ENCODE measurements around the gene PROCA1. TPM values are rescaled to one million over a fixed set of nuclear protein-coding genes. Genes with fewer than 3 reads are reported as not detected.

Gene PROCA1
- total and polyA plus RNA-seq, 5 donors, result 1.3 to 3.3 (median 2.3) TPM

DNA sequence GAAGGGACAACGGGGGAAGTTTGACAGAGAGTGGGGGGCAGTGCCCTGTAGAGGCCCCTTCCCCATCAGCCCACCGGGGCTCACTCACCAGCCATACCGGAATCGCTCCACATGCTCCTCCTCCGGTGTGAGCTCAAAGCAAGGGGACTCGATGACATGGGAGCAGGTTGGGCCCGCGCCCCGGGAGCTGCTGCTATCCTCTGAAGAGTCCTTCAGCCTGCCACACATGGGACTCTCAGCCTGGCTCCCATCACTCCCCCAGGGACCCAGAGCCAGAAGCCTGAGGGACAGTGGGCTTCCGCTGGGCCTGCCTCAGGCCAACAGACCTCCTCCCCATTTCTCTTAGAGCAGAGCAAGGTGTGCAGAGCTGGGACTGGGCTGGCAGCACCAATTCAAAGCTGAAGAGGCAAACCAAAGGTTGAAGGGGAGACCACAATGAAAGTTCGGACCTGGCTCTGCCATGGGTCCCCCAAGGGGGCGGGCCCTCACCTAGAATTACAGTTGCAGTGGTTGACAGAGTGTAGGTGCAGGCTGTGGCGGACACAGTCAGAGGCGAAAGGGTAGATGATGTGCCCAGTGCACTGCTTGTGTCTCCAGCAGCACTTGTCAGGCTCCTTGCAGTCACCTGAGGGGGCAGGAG lies 7.3 kb downstream of the PROCA1 start:
- Histone ChIP-seq H3K4me1 (ENCODE audit: control insufficient read depth, insufficient read depth, low read length) (no peaks in the 10 kb centered on the region), H3K9me3 (ENCODE audit: control insufficient read depth, low read length) (no peaks in the 10 kb centered on the region), H3K27me3 (ENCODE audit: control insufficient read depth, insufficient read depth) (no peaks in the 10 kb centered on the region), H3K27ac (ENCODE audit: low read length) (no peak overlapping the region), H3K4me3 (ENCODE audit: low read length) (no peak overlapping the region)
- 88% methylated on average over 14 of the region's 14 CpGs for WGBS
- intact Hi-C loops (cut with DNase I), result no loop called here
- ATAC-seq (no peak), DNase-seq (peak in 1 of 3 donors; percentile 51)

GRCh38 chr17:28703552-28704218 lies 8.0 kb downstream of the PROCA1 start:
- intact Hi-C loops (cut with DNase I), result no loop called here
- DNase-seq, result peak in 1 of 3 donors; percentile 38

GRCh38 chr17:28702752-28703150 lies 8.9 kb downstream of the PROCA1 start:
- 72% methylated on average over 3 of the region's 3 CpGs for WGBS
- intact Hi-C loops (cut with DNase I), result no loop called here
- H3K4me3 ChIP-seq (ENCODE audit: low read length), result no peak overlapping the region
- no peak overlapping the region for H3K27ac ChIP-seq (ENCODE audit: low read length)
- no peaks in the 10 kb centered on the region for H3K27me3 ChIP-seq (ENCODE audit: control insufficient read depth, insufficient read depth)
- DNase-seq (peak in 1 of 3 donors; percentile 9), ATAC-seq (no peak)
- no peaks in the 10 kb centered on the region for H3K9me3 ChIP-seq (ENCODE audit: control insufficient read depth, low read length)
- no peaks in the 10 kb centered on the region for H3K4me1 ChIP-seq (ENCODE audit: control insufficient read depth, insufficient read depth, low read length)

More at GRCh38 chr17:28703552-28704218, 8.0 kb downstream of the PROCA1 start:
- ATAC-seq, result no peak
- H3K27ac ChIP-seq (ENCODE audit: low read length), result no peak overlapping the region
- H3K4me1 ChIP-seq (ENCODE audit: control insufficient read depth, insufficient read depth, low read length), result no peaks in the 10 kb centered on the region
- 77% methylated on average over 16 of the region's 16 CpGs for WGBS
- no peaks in the 10 kb centered on the region for H3K9me3 ChIP-seq (ENCODE audit: control insufficient read depth, low read length)
- H3K27me3 ChIP-seq (ENCODE audit: control insufficient read depth, insufficient read depth), result no peaks in the 10 kb centered on the region
- H3K4me3 ChIP-seq (ENCODE audit: low read length), result no peak overlapping the region

DNA sequence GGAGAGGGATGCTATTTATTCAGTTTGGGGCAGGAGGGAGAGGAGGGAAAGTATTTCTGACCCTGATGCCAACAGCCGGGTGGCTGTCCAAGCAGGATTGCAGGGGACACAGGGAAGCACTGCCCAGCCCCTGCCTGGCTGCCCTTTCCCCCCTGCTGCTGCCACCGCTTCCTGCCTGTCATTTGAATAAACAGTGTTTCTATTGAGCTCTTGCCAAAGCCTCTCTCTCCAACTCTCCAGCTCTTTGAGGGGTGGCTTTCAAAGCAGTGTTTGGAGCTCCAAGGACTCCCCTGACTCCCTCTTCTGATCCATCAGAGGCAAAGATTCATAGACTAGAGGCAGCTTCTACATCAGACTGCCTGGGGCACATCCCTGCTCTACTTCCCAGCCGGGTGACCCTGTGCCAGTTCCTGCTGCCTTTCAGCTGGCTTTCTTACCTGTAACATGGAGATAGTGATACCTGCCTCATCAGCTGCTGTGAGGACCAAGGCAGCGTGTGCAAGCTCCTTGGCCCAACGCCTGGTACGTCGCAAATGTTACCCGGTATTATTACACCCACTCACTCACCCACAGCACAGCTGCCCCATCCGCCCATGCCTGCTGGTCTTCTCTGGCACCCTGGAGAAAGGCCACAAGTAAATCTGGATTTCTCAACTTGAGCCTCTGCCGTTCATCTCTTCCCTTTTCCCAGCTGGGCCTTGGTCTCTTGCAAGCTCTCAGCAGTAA lies 9.5 kb downstream of the PROCA1 start:
- ATAC-seq (no peak), DNase-seq (no peak)
- Histone ChIP-seq H3K4me3 (ENCODE audit: low read length) (no peak overlapping the region), H3K9me3 (ENCODE audit: control insufficient read depth, low read length) (no peaks in the 10 kb centered on the region), H3K4me1 (ENCODE audit: control insufficient read depth, insufficient read depth, low read length) (no peaks in the 10 kb centered on the region), H3K27me3 (ENCODE audit: control insufficient read depth, insufficient read depth) (no peaks in the 10 kb centered on the region), H3K27ac (ENCODE audit: low read length) (no peak overlapping the region)
- WGBS, result 68% methylated on average over 10 of the region's 10 CpGs
- intact Hi-C loops (cut with DNase I), result no loop called here

DNA sequence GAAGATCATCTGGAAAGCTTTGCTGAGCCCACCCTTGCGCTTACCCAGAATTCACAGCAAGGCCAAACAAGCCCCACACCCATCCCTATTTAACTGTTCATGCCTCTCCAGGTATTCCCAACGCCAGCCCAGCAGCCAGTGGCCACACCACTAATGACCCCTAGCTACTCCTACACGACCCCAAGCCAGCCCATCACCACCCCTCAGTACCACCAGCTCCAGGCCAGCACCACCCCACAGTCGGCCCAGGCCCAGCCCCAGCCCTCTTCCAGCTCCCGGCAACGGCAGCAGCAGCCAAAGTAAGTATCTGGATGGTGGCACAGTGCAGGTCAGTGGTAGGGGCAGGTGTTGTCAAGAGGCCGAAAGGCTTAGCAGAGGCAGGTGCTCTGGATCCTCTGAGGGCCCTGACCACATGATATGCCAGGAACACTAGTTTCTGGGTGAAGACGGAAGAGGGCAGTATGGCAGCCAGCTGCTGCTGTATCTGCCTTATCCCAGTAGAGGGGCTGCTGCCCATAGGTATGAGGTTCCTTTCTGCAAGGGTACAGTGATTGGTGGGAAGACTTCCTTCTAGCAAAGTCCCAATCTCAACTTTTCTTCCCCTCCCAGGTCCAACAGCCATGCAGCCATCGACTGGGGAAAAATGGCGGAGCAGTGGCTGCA lies 10.7 kb downstream of the PROCA1 start:
- H3K4me3 ChIP-seq (ENCODE audit: low read length), result no peak overlapping the region
- H3K27me3 ChIP-seq (ENCODE audit: control insufficient read depth, insufficient read depth), result no peaks in the 10 kb centered on the region
- no peak overlapping the region for H3K27ac ChIP-seq (ENCODE audit: low read length)
- ATAC-seq (no peak), DNase-seq (no peak)
- 90% methylated on average over 10 of the region's 10 CpGs for WGBS
- no peaks in the 10 kb centered on the region for H3K9me3 ChIP-seq (ENCODE audit: control insufficient read depth, low read length)
- intact Hi-C loops (cut with DNase I), result no loop called here
- no peaks in the 10 kb centered on the region for H3K4me1 ChIP-seq (ENCODE audit: control insufficient read depth, insufficient read depth, low read length)

- no peaks in the 10 kb centered on the region for H3K4me1 ChIP-seq (ENCODE audit: control insufficient read depth, insufficient read depth, low read length)
- no peak overlapping the region for H3K4me3 ChIP-seq (ENCODE audit: low read length)
- intact Hi-C loops (cut with DNase I), result no loop called here
- H3K27me3 ChIP-seq (ENCODE audit: control insufficient read depth, insufficient read depth), result no peaks in the 10 kb centered on the region
- no peaks in the 10 kb centered on the region for H3K9me3 ChIP-seq (ENCODE audit: control insufficient read depth, low read length)
- ATAC-seq, result no peak
- no peak for DNase-seq
- 89% methylated on average over 8 of the region's 8 CpGs for WGBS
- H3K27ac ChIP-seq (ENCODE audit: low read length), result no peak overlapping the region
Measured at GRCh38 chr17:28700278-28700677, 11.4 kb downstream of the PROCA1 start.

- intact Hi-C loops (cut with DNase I), result no loop called here
- H3K27me3 ChIP-seq (ENCODE audit: control insufficient read depth, insufficient read depth), result no peaks in the 10 kb centered on the region
- ATAC-seq, result no peak
- no peaks in the 10 kb centered on the region for H3K4me1 ChIP-seq (ENCODE audit: control insufficient read depth, insufficient read depth, low read length)
- WGBS, result 91% methylated on average over 6 of the region's 6 CpGs
- no peak overlapping the region for H3K4me3 ChIP-seq (ENCODE audit: low read length)
- H3K9me3 ChIP-seq (ENCODE audit: control insufficient read depth, low read length), result no peaks in the 10 kb centered on the region
- no peak overlapping the region for H3K27ac ChIP-seq (ENCODE audit: low read length)
- no peak for DNase-seq
Measured at GRCh38 chr17:28698253-28698941, 13.3 kb downstream of the PROCA1 start.

DNA sequence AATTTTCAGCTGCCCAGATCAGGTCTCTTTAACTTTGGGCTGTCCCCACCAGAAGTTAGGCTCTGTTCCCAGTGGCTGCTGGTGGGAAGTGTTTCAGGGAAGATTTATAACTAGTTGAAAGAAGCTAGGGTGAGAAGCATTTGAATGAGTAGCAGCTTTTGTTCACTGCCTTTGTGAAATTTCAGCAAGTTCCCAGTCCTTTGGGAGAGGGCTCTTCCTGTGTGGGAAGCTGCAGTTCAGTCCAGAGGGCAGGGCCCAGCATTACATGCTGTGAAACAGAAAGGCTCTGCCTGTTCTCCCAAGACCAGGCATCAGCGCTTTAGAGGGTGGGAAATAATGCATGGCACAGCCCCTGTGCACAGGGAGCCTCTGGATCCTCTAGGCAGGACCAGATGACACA lies 17.8 kb downstream of the PROCA1 start:
- no peaks in the 10 kb centered on the region for H3K9me3 ChIP-seq (ENCODE audit: control insufficient read depth, low read length)
- no peak overlapping the region for H3K4me3 ChIP-seq (ENCODE audit: low read length)
- H3K27ac ChIP-seq (ENCODE audit: low read length), result no peak overlapping the region
- 97% methylated on average over 1 of the region's 1 CpG for WGBS
- intact Hi-C loops (cut with DNase I), result no loop called here
- no peaks in the 10 kb centered on the region for H3K27me3 ChIP-seq (ENCODE audit: control insufficient read depth, insufficient read depth)
- H3K4me1 ChIP-seq (ENCODE audit: control insufficient read depth, insufficient read depth, low read length), result no peaks in the 10 kb centered on the region
- ATAC-seq (no peak), DNase-seq (no peak)

- intact Hi-C loops (cut with DNase I), result no loop called here
- DNase-seq, result no peak
Measured at GRCh38 chr17:28689011-28689410, 22.7 kb downstream of the PROCA1 start.

GRCh38 chr17:28688481-28688880 lies 23.2 kb downstream of the PROCA1 start:
- no peak for ATAC-seq
- Histone ChIP-seq H3K4me1 (ENCODE audit: control insufficient read depth, insufficient read depth, low read length) (no peaks in the 10 kb centered on the region), H3K9me3 (ENCODE audit: control insufficient read depth, low read length) (no peaks in the 10 kb centered on the region), H3K4me3 (ENCODE audit: low read length) (no peak overlapping the region), H3K27me3 (ENCODE audit: control insufficient read depth, insufficient read depth) (no peaks in the 10 kb centered on the region), H3K27ac (ENCODE audit: low read length) (no peak overlapping the region)
- WGBS, result 93% methylated on average over 4 of the region's 4 CpGs
- no peak for DNase-seq
- intact Hi-C loops (cut with DNase I), result no loop called here

More at GRCh38 chr17:28689011-28689410, 22.7 kb downstream of the PROCA1 start:
- 96% methylated on average over 3 of the region's 3 CpGs for WGBS
- no peaks in the 10 kb centered on the region for H3K27me3 ChIP-seq (ENCODE audit: control insufficient read depth, insufficient read depth)
- no peak overlapping the region for H3K27ac ChIP-seq (ENCODE audit: low read length)
- H3K9me3 ChIP-seq (ENCODE audit: control insufficient read depth, low read length), result no peaks in the 10 kb centered on the region
- no peaks in the 10 kb centered on the region for H3K4me1 ChIP-seq (ENCODE audit: control insufficient read depth, insufficient read depth, low read length)
- ATAC-seq, result no peak
- H3K4me3 ChIP-seq (ENCODE audit: low read length), result no peak overlapping the region

All from right cardiac atrium (tissue), 5 donors.